GM23338 (cell line): ENCODE results near the gene FNDC8. TPM values are rescaled to one million over a fixed set of nuclear protein-coding genes. Genes with fewer than 3 reads are reported as not detected.

ENCODE experiments used
- NANOG ChIP-seq: IDR thresholded peaks from 2 replicates; pipeline ENCODE4 v1.6.1; 2016; ENCODE audit warnings: antibody characterized with exemption, borderline replicate concordance
- ZNF114 ChIP-seq: fragments of 250-450 bp; sonication (Bioruptor Pico); IDR thresholded peaks from 2 replicates; pipeline ENCODE4 v1.5.0; 2020; ENCODE audit warnings: mild to moderate bottlenecking, moderate library complexity
- ZNF331 ChIP-seq: fragments of 250-450 bp; sonication (Bioruptor Pico); IDR thresholded peaks from 2 replicates; pipeline ENCODE4 v1.5.0; 2020; ENCODE audit warnings: low read depth, mild to moderate bottlenecking, moderate library complexity
- polyA plus RNA-seq: library from polyadenylated mRNA; unstranded; fragments of >200 nt; fragmentation: Nextera tagmentation; extraction: Ambion mirVana; gene quantifications from 2 replicates; pipeline ENCODE4 v1.2.1, GENCODE V29; 2016
- total RNA-seq: library from RNA; depleted of rRNA; stranded (reverse); fragments of >200 nt; shearing (Covaris generic); gene quantifications from 2 replicates; pipeline ENCODE4 v1.2.3, GENCODE V29; 2014
- TF ChIP-seq, protein P1 (sequence below): fragments of 250-450 bp; sonication (Bioruptor Pico); IDR thresholded peaks from 2 replicates; pipeline ENCODE4 v1.5.0; 2020; ENCODE audit warnings: mild to moderate bottlenecking, moderate library complexity
- TF ChIP-seq, protein P2 (sequence below), 2 experiments: fragments of 200-600 bp in 1 of 2; sonication (generic) in 1 of 2; conservative IDR thresholded peaks; 2 replicates each; pipeline versions ENCODE4 v1.5.1 to v1.6.1; 2016 to 2017; ENCODE audit warnings: antibody characterized with exemption in 2 of 2, low read depth in 2 of 2, mild to moderate bottlenecking in 2 of 2, moderate library complexity in 1 of 2
- TF ChIP-seq, protein P3 (sequence below): IDR thresholded peaks from one replicate; pipeline ENCODE4 v1.6.1; 2018; ENCODE audit warnings: antibody characterized with exemption; ENCODE audit not compliant: unreplicated experiment

FNDC8 gene
- total and polyA plus RNA-seq, 2 experiments from 2014 or later, result not detected

DNA sequence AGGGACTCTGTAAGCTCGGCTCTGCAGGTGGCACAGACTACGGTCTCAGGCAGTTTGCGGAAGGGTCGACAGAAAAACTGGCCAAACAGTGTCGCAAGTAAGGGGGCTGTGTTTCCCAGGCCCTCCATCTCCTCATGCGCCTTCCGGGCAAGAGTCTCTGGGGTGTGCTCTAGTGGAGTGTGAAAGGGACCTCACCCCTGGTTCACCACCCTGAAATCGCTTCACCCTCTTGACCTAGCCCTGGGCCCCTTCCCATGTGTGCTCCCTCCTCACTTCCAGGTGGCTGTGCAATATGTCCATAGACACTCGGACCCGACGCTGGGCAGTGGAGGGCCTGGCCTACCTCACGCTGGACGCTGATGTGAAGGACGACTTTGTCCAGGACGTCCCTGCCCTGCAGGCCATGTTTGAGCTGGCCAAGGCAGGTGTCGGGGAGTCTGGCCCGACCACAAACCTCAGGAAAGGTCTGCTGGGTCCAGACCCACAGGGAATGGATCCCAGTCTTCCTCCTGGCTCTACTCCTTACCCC, 48.5 kb downstream of the FNDC8 start (continued):
- TF ChIP-seq, protein P1, sequence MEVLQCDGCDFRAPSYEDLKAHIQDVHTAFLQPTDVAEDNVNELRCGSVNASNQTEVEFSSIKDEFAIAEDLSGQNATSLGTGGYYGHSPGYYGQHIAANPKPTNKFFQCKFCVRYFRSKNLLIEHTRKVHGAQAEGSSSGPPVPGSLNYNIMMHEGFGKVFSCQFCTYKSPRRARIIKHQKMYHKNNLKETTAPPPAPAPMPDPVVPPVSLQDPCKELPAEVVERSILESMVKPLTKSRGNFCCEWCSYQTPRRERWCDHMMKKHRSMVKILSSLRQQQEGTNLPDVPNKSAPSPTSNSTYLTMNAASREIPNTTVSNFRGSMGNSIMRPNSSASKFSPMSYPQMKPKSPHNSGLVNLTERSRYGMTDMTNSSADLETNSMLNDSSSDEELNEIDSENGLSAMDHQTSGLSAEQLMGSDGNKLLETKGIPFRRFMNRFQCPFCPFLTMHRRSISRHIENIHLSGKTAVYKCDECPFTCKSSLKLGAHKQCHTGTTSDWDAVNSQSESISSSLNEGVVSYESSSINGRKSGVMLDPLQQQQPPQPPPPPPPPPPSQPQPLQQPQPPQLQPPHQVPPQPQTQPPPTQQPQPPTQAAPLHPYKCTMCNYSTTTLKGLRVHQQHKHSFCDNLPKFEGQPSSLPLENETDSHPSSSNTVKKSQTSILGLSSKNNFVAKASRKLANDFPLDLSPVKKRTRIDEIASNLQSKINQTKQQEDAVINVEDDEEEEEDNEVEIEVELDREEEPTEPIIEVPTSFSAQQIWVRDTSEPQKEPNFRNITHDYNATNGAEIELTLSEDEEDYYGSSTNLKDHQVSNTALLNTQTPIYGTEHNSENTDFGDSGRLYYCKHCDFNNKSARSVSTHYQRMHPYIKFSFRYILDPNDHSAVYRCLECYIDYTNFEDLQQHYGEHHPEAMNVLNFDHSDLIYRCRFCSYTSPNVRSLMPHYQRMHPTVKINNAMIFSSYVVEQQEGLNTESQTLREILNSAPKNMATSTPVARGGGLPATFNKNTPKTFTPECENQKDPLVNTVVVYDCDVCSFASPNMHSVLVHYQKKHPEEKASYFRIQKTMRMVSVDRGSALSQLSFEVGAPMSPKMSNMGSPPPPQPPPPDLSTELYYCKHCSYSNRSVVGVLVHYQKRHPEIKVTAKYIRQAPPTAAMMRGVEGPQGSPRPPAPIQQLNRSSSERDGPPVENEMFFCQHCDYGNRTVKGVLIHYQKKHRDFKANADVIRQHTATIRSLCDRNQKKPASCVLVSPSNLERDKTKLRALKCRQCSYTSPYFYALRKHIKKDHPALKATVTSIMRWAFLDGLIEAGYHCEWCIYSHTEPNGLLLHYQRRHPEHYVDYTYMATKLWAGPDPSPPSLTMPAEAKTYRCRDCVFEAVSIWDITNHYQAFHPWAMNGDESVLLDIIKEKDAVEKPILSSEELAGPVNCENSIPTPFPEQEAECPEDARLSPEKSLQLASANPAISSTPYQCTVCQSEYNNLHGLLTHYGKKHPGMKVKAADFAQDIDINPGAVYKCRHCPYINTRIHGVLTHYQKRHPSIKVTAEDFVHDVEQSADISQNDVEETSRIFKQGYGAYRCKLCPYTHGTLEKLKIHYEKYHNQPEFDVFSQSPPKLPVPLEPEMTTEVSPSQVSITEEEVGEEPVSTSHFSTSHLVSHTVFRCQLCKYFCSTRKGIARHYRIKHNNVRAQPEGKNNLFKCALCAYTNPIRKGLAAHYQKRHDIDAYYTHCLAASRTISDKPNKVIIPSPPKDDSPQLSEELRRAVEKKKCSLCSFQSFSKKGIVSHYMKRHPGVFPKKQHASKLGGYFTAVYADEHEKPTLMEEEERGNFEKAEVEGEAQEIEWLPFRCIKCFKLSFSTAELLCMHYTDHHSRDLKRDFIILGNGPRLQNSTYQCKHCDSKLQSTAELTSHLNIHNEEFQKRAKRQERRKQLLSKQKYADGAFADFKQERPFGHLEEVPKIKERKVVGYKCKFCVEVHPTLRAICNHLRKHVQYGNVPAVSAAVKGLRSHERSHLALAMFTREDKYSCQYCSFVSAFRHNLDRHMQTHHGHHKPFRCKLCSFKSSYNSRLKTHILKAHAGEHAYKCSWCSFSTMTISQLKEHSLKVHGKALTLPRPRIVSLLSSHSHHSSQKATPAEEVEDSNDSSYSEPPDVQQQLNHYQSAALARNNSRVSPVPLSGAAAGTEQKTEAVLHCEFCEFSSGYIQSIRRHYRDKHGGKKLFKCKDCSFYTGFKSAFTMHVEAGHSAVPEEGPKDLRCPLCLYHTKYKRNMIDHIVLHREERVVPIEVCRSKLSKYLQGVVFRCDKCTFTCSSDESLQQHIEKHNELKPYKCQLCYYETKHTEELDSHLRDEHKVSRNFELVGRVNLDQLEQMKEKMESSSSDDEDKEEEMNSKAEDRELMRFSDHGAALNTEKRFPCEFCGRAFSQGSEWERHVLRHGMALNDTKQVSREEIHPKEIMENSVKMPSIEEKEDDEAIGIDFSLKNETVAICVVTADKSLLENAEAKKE (CRISPR knock-in tag), result no peak
- no peak for TF ChIP-seq ZNF331 (CRISPR knock-in tag)
- no peak for TF ChIP-seq ZNF114 (CRISPR knock-in tag)
- TF ChIP-seq, protein P2, sequence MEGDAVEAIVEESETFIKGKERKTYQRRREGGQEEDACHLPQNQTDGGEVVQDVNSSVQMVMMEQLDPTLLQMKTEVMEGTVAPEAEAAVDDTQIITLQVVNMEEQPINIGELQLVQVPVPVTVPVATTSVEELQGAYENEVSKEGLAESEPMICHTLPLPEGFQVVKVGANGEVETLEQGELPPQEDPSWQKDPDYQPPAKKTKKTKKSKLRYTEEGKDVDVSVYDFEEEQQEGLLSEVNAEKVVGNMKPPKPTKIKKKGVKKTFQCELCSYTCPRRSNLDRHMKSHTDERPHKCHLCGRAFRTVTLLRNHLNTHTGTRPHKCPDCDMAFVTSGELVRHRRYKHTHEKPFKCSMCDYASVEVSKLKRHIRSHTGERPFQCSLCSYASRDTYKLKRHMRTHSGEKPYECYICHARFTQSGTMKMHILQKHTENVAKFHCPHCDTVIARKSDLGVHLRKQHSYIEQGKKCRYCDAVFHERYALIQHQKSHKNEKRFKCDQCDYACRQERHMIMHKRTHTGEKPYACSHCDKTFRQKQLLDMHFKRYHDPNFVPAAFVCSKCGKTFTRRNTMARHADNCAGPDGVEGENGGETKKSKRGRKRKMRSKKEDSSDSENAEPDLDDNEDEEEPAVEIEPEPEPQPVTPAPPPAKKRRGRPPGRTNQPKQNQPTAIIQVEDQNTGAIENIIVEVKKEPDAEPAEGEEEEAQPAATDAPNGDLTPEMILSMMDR (conservative IDR thresholded peaks at IDR 0.05; ENCODE audit: low read depth in 2 of 2), result no peak
- TF ChIP-seq, protein P3, sequence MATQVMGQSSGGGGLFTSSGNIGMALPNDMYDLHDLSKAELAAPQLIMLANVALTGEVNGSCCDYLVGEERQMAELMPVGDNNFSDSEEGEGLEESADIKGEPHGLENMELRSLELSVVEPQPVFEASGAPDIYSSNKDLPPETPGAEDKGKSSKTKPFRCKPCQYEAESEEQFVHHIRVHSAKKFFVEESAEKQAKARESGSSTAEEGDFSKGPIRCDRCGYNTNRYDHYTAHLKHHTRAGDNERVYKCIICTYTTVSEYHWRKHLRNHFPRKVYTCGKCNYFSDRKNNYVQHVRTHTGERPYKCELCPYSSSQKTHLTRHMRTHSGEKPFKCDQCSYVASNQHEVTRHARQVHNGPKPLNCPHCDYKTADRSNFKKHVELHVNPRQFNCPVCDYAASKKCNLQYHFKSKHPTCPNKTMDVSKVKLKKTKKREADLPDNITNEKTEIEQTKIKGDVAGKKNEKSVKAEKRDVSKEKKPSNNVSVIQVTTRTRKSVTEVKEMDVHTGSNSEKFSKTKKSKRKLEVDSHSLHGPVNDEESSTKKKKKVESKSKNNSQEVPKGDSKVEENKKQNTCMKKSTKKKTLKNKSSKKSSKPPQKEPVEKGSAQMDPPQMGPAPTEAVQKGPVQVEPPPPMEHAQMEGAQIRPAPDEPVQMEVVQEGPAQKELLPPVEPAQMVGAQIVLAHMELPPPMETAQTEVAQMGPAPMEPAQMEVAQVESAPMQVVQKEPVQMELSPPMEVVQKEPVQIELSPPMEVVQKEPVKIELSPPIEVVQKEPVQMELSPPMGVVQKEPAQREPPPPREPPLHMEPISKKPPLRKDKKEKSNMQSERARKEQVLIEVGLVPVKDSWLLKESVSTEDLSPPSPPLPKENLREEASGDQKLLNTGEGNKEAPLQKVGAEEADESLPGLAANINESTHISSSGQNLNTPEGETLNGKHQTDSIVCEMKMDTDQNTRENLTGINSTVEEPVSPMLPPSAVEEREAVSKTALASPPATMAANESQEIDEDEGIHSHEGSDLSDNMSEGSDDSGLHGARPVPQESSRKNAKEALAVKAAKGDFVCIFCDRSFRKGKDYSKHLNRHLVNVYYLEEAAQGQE, result no peak
- TF ChIP-seq NANOG, result no peak
